HG02852 (cell line): ENCODE data around the gene PIGQ.
"Not testable (repeated sequence)": the region's sequence is repeated elsewhere in the genome, so short reads cannot be mapped to it uniquely, and the experiment has no call there.

Experiments used
- ATAC-seq: cut with Tn5 transposase; IDR thresholded peaks from one replicate; pipeline ENCODE4 v1.9.1; 2021; ENCODE audit warnings: mild to moderate bottlenecking, moderate library complexity; ENCODE audit not compliant: unreplicated experiment

The PIGQ gene

GRCh38 chr16:583815-584591 lies 14.2 kb downstream of the PIGQ start:
- ATAC-seq = no peak

GRCh38 chr16:585351-585750 lies 15.6 kb downstream of the PIGQ start:
- ATAC-seq = no peak

- ATAC-seq = no peak
These were observed 16.4 kb downstream of the PIGQ start for GRCh38 chr16:586047-586644.

- no peak for ATAC-seq
These were observed 17.1 kb downstream of the PIGQ start for GRCh38 chr16:586645-587590.

GRCh38 chr16:588639-588888 lies 18.8 kb downstream of the PIGQ start:
- ATAC-seq = peak; percentile 6

GRCh38 chr16:588889-589657 lies 19.3 kb downstream of the PIGQ start:
- ATAC-seq = peak; percentile 67

- ATAC-seq = peak; percentile 70
These were observed 20.0 kb downstream of the PIGQ start, which contains the start of gene RAB40C for GRCh38 chr16:589658-590187. TSS of gene RAB40C (plus strand) at chr16:590066. CDS start at chr16:590292, 226 bp downstream.

GRCh38 chr16:590188-590814 lies 20.5 kb downstream of the PIGQ start:
- no peak for ATAC-seq

GRCh38 chr16:590815-591200 lies 21.0 kb downstream of the PIGQ start:
- no peak for ATAC-seq

GRCh38 chr16:591231-591630 lies 21.5 kb downstream of the PIGQ start:
- no peak for ATAC-seq

GRCh38 chr16:591892-592517 lies 22.2 kb downstream of the PIGQ start:
- ATAC-seq = no peak

- ATAC-seq = no peak
These were observed 22.9 kb downstream of the PIGQ start for GRCh38 chr16:592518-593306.

- ATAC-seq = no peak
These were observed 23.6 kb downstream of the PIGQ start for GRCh38 chr16:593406-593805.

GRCh38 chr16:593807-594206 lies 24.0 kb downstream of the PIGQ start:
- ATAC-seq = no peak

GRCh38 chr16:595094-595528 lies 25.3 kb downstream of the PIGQ start:
- no peak for ATAC-seq

- ATAC-seq = no peak
These were observed 26.4 kb downstream of the PIGQ start for GRCh38 chr16:595942-596735.

- no peak for ATAC-seq
These were observed 26.9 kb downstream of the PIGQ start for GRCh38 chr16:596736-597060.

- not testable (repeated sequence) for ATAC-seq
These were observed 27.9 kb downstream of the PIGQ start for GRCh38 chr16:597655-598054.
